Transverse colon (tissue), 4 donors: ENCODE data around the gene FOXP1. TPM values are rescaled to one million over a fixed set of nuclear protein-coding genes. Genes with fewer than 3 reads are reported as not detected.
A peak's percentile ranks its signal among the peaks of the same experiment; 100 is the strongest.

Experiments used
- DNase-seq: peaks from one replicate; pipeline ENCODE4 v3.0.0-alpha.2; 2019
- H3K27ac ChIP-seq, 4 donors: fragments of 200-600 bp; sonication (generic); 2 replicates each; pipeline ENCODE4 v1.5.1; 2016 to 2018; ENCODE audit warnings: inconsistent platforms in 4 of 4
- H3K27me3 ChIP-seq: fragments of 200-600 bp; sonication (generic); 2 replicates; pipeline ENCODE4 v1.5.1; 2017; ENCODE audit warnings: inconsistent platforms
- H3K36me3 ChIP-seq, 4 donors: fragments of 200-600 bp; sonication (generic); 2 replicates each; pipeline ENCODE4 v1.5.1; 2017 to 2019; ENCODE audit warnings: inconsistent platforms in 4 of 4
- H3K4me1 ChIP-seq, 4 donors: fragments of 200-600 bp; sonication (generic); 2 replicates each; pipeline ENCODE4 v1.5.1; 2017 to 2020; ENCODE audit warnings: inconsistent platforms in 4 of 4
- H3K4me3 ChIP-seq, 4 donors: fragments of 200-600 bp; sonication (generic); 1 replicate in 1 of 4; 2 replicates in 3 of 4; pipeline versions ENCODE4 v1.5.1 to v1.6.1; 2017 to 2019; ENCODE audit warnings: inconsistent platforms in 4 of 4
- H3K9me3 ChIP-seq, 2 donors: fragments of 200-600 bp; sonication (generic); 2 replicates each; pipeline ENCODE4 v1.5.1; 2017 to 2019; ENCODE audit warnings: inconsistent platforms in 2 of 2
- CTCF ChIP-seq, 5 experiments: fragments of 200-600 bp in 3 of 5; fragments of 450-650 bp in 2 of 5; sonication (generic) in 3 of 5; IDR thresholded peaks; 1 replicate in 2 of 5; 2 replicates in 3 of 5; pipeline ENCODE4 v1.5.1; 2016 to 2017; ENCODE audit warnings: antibody characterized with exemption in 5 of 5, inconsistent platforms in 3 of 5, mild to moderate bottlenecking in 2 of 5, moderate library complexity in 1 of 5
- EP300 ChIP-seq: sonication (generic); formaldehyde crosslinking; IDR thresholded peaks from one replicate; pipeline ENCODE4 v1.6.1; 2017; ENCODE audit warnings: antibody characterized with exemption, low read depth
- POLR2A ChIP-seq: fragments of 450-650 bp; IDR thresholded peaks from one replicate; pipeline ENCODE4 v1.6.1; 2016; ENCODE audit warnings: antibody characterized with exemption, mild to moderate bottlenecking, moderate library complexity
- POLR2AphosphoS5 ChIP-seq, 3 donors: sonication (generic); formaldehyde crosslinking; IDR thresholded peaks; one replicate each; pipeline ENCODE4 v1.6.1; 2016; ENCODE audit warnings: antibody characterized with exemption in 3 of 3
- WGBS, 2 donors: methylation state at CpG; one replicate each; pipeline ENCODE4 v1.1.5; 2018; ENCODE audit warnings: low coverage in 1 of 2; 5-methylcytosine and 5-hydroxymethylcytosine counted together
- in situ Hi-C, 4 donors: fragments of 200-750 bp; cut with MboI; loops; one replicate each; pipeline versions ENCODE4 v1.15.0 to v1.15.1; 2017; ENCODE audit warnings: low sequenced_read_pairs in 3 of 4, low pct_ligation_motif_present in 1 of 4, low pct_unique_long_range_greater_than_20kb in 1 of 4
- intact Hi-C: fragments of 100-400 bp; cut with DNase I; formaldehyde crosslinking; loops from one replicate; pipeline ENCODE4 v1.15.1; 2023; ENCODE audit warnings: low total_unique reads
- total RNA-seq, 4 donors: library from RNA; depleted of rRNA; stranded (reverse); fragments of >200 nt; gene quantifications; one replicate each; pipeline ENCODE4 v1.1.0, GENCODE V29; 2016

The FOXP1 gene
- total RNA-seq, 4 donors from 2014 or later = 102 to 260 (median 150) TPM

- Histone ChIP-seq H3K27ac (peak overlapping the region; percentile 86 to 98 (median 88)), H3K36me3 (peaks cover 0 to 12% (median 4%) of the 10 kb centered on the region in 4 donors), H3K27me3 (no peaks in the 10 kb centered on the region), H3K9me3 (no peaks in the 10 kb centered on the region), H3K4me1 (peaks cover 48 to 71% (median 61%) of the 10 kb centered on the region in 4 donors), H3K4me3 (no peak overlapping the region)
- intact Hi-C loops (no loop called here), in situ Hi-C loops (no loop called here)
- TF ChIP-seq POLR2AphosphoS5 (IDR thresholded peaks at IDR 0.05) (no peak), EP300 (no peak), POLR2A (no peak), CTCF (IDR thresholded peaks at IDR 0.05) (no peak)
- no peak for DNase-seq
- 50 to 77% methylated on average over 1 of the region's 1 CpG for WGBS, 2 donors
These were observed 537.6 kb downstream of the FOXP1 start for GRCh38 chr3:71045917-71046282.

DNA sequence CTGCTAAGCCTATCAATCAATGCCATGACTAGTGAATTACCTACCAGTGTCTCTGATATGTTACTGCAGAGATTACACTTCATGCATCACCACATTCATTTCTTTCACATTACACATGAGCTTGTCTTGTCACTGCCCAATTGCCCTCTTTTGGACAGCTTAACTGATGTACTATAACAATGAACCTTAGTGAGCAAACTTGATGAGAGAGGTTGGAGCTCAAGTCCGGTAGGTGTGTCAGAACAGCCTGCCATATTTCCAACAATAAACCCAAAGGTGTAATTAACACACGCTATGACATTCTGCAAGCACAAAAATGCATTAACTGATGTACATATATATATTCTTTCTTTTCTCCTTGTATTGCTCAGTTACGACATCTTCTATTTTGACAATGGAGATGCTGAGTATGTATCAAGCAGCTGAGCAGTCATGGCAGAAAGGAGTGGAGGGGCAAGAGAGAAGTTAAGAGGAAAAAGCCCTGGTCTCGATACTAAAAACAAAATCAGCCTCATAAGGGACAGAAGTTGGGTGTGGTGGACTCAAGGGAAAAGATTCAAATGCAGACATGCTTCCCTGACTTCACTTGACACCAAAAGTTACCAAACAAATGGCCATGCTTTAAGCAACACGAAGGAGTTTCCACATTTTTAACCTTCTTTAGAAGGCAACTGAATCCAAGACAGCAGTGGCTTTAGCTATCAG lies 538.2 kb downstream of the FOXP1 start:
- H3K27ac ChIP-seq = peak overlapping the region; percentile 86 to 98 (median 88)
- TF ChIP-seq POLR2AphosphoS5 (IDR thresholded peaks at IDR 0.05) (peak in 1 of 3 donors; percentile 17), POLR2A (no peak)
- no peaks in the 10 kb centered on the region for H3K9me3 ChIP-seq
- in situ Hi-C loops (no loop called here), intact Hi-C loops (no loop called here)
- no peaks in the 10 kb centered on the region for H3K27me3 ChIP-seq
- H3K4me1 ChIP-seq = peaks cover 43 to 65% (median 56%) of the 10 kb centered on the region in 4 donors
- peaks cover 0 to 17% (median 7%) of the 10 kb centered on the region in 4 donors for H3K36me3 ChIP-seq
- H3K4me3 ChIP-seq = no peak overlapping the region
- 71 to 75% methylated on average over 5 of the region's 5 CpGs for WGBS, 2 donors
- no peak for DNase-seq

DNA sequence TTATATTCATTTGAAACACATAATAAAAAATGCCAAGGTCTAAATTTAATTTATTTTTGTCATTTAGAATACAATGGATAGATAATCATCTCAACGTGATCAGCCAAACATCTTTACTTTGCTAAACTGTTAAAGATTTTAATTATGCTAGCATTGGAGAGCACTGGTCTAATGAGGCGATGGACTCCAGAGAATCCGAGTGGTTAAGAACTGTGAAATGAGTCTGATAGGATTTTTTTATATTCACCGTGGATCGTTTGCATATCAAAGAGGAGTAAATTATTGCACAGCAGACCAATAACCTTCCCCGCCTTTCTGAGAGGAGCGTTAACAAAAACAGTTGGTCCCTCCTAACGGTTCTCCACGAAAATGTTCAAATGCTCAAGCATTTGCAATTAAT lies 540.8 kb downstream of the FOXP1 start:
- Histone ChIP-seq H3K4me1 (peaks cover 19 to 55% (median 36%) of the 10 kb centered on the region in 4 donors), H3K27me3 (no peaks in the 10 kb centered on the region), H3K27ac (no peak overlapping the region), H3K9me3 (no peaks in the 10 kb centered on the region), H3K36me3 (peaks cover 0 to 19% (median 9%) of the 10 kb centered on the region in 4 donors), H3K4me3 (no peak overlapping the region)
- intact Hi-C loops (no loop called here), in situ Hi-C loops (no loop called here)
- DNase-seq = no peak
- TF ChIP-seq CTCF (IDR thresholded peaks at IDR 0.05) (no peak), EP300 (no peak), POLR2AphosphoS5 (IDR thresholded peaks at IDR 0.05) (no peak), POLR2A (no peak)
- WGBS, 2 donors = 88 to 91% methylated on average over 9 of the region's 9 CpGs

GRCh38 chr3:71041371-71041770 lies 542.2 kb downstream of the FOXP1 start:
- no peaks in the 10 kb centered on the region for H3K9me3 ChIP-seq
- no peak overlapping the region for H3K27ac ChIP-seq
- peaks cover 0 to 19% (median 7%) of the 10 kb centered on the region in 4 donors for H3K36me3 ChIP-seq
- in situ Hi-C loops = no loop called here
- no peak for TF ChIP-seq POLR2A
- TF ChIP-seq EP300 = no peak
- no peak for TF ChIP-seq CTCF (IDR thresholded peaks at IDR 0.05)
- no peak for TF ChIP-seq POLR2AphosphoS5 (IDR thresholded peaks at IDR 0.05)
- intact Hi-C loops = no loop called here
- DNase-seq = no peak
- H3K27me3 ChIP-seq = no peaks in the 10 kb centered on the region
- H3K4me1 ChIP-seq = peaks cover 15 to 51% (median 30%) of the 10 kb centered on the region in 4 donors
- 84 to 86% methylated on average over 3 to 7 of the region's 7 CpGs for WGBS, 2 donors
- no peak overlapping the region for H3K4me3 ChIP-seq
